Renal pelvis (tissue), 12 donors: ENCODE results near the gene LEMD2. TPM values are rescaled to one million over a fixed set of nuclear protein-coding genes. Genes with fewer than 3 reads are reported as not detected.
"Not testable (repeated sequence)": the region's sequence is repeated elsewhere in the genome, so short reads cannot be mapped to it uniquely, and the experiment has no call there.

ENCODE experiments used
- DNase-seq: peaks from one replicate; pipeline ENCODE4 v3.0.0-alpha.2; 2013
- long read RNA-seq, 16 experiments: transcript quantifications; one replicate each; lab custom pipeline, GENCODE V29; 2026
- polyA plus RNA-seq, 3 donors: library from polyadenylated mRNA; unstranded; fragments of 120-200 nt; gene quantifications; one replicate each; pipeline ENCODE4 v1.2.1, GENCODE V29; 2013; ENCODE audit not compliant: insufficient read length in 3 of 3

LEMD2 gene
- polyA plus RNA-seq: 10 to 100 TPM; 67.7 to 87.9 (median 81.1) TPM
- long read RNA-seq, donor 1, transcript LEMD2-201 (9 exons, 2,958 nt): major isoform, 14 of 38 reads
- long read RNA-seq, donor 1, partial matches to known transcripts: 23 of 38 reads
- long read RNA-seq, donor 1, other reads (novel, unspliced or antisense): 0 of 38 reads
- long read RNA-seq, donor 2, transcript LEMD2-201 (9 exons, 2,958 nt): major isoform, 6 of 11 reads
- long read RNA-seq, donor 2, partial matches to known transcripts: 0 of 11 reads
- long read RNA-seq, donor 2, other reads (novel, unspliced or antisense): 0 of 11 reads
- long read RNA-seq, donor 3, transcript LEMD2-201 (9 exons, 2,958 nt): major isoform, 13 of 14 reads
- long read RNA-seq, donor 3, partial matches to known transcripts: 0 of 14 reads
- long read RNA-seq, donor 3, other reads (novel, unspliced or antisense): 0 of 14 reads
- long read RNA-seq, donor 4, transcript LEMD2-201 (9 exons, 2,958 nt): major isoform, 14 of 44 reads
- long read RNA-seq, donor 4, partial matches to known transcripts: 28 of 44 reads
- long read RNA-seq, donor 4, other reads (novel, unspliced or antisense): 0 of 44 reads
- long read RNA-seq, donor 5, transcript LEMD2-201 (9 exons, 2,958 nt): major isoform, 13 of 14 reads
- long read RNA-seq, donor 5, partial matches to known transcripts: 0 of 14 reads
- long read RNA-seq, donor 5, other reads (novel, unspliced or antisense): 0 of 14 reads
- long read RNA-seq, donor 6, transcript LEMD2-201 (9 exons, 2,958 nt): major isoform, 20 of 32 reads
- long read RNA-seq, donor 6, partial matches to known transcripts: 11 of 32 reads
- long read RNA-seq, donor 6, other reads (novel, unspliced or antisense): 0 of 32 reads
- long read RNA-seq, donor 7, transcript LEMD2-201 (9 exons, 2,958 nt): major isoform, 27 of 37 reads
- long read RNA-seq, donor 7, partial matches to known transcripts: 10 of 37 reads
- long read RNA-seq, donor 7, other reads (novel, unspliced or antisense): 0 of 37 reads
- long read RNA-seq, donor 8, transcript LEMD2-201 (9 exons, 2,958 nt): major isoform, 7 of 7 reads
- long read RNA-seq, donor 8, partial matches to known transcripts: 0 of 7 reads
- long read RNA-seq, donor 8, other reads (novel, unspliced or antisense): 0 of 7 reads
- long read RNA-seq, donor 9, transcript LEMD2-201 (9 exons, 2,958 nt): major isoform, 8 of 16 reads
- long read RNA-seq, donor 9, partial matches to known transcripts: 7 of 16 reads
- long read RNA-seq, donor 9, other reads (novel, unspliced or antisense): 0 of 16 reads
- long read RNA-seq, donor 10, transcript LEMD2-201 (9 exons, 2,958 nt): major isoform, 15 of 17 reads
- long read RNA-seq, donor 10, partial matches to known transcripts: 0 of 17 reads
- long read RNA-seq, donor 10, other reads (novel, unspliced or antisense): 0 of 17 reads
- long read RNA-seq, donor 11, transcript LEMD2-201 (9 exons, 2,958 nt): major isoform, 13 of 13 reads
- long read RNA-seq, donor 11, partial matches to known transcripts: 0 of 13 reads
- long read RNA-seq, donor 11, other reads (novel, unspliced or antisense): 0 of 13 reads
- long read RNA-seq, donor 12, transcript LEMD2-201 (9 exons, 2,958 nt): major isoform, 20 of 21 reads
- long read RNA-seq, donor 12, partial matches to known transcripts: 0 of 21 reads
- long read RNA-seq, donor 12, other reads (novel, unspliced or antisense): 0 of 21 reads
- long read RNA-seq, donor 13, transcript LEMD2-201 (9 exons, 2,958 nt): major isoform, 10 of 11 reads
- long read RNA-seq, donor 13, partial matches to known transcripts: 0 of 11 reads
- long read RNA-seq, donor 13, other reads (novel, unspliced or antisense): 0 of 11 reads
- long read RNA-seq, donor 14, transcript LEMD2-201 (9 exons, 2,958 nt): major isoform, 25 of 78 reads
- long read RNA-seq, donor 14, partial matches to known transcripts: 51 of 78 reads
- long read RNA-seq, donor 14, other reads (novel, unspliced or antisense): 0 of 78 reads
- long read RNA-seq, donor 15, transcript LEMD2-201 (9 exons, 2,958 nt): major isoform, 18 of 23 reads
- long read RNA-seq, donor 15, partial matches to known transcripts: 0 of 23 reads
- long read RNA-seq, donor 15, other reads (novel, unspliced or antisense): 0 of 23 reads
- long read RNA-seq, donor 16, transcript LEMD2-201 (9 exons, 2,958 nt): major isoform, 12 of 12 reads
- long read RNA-seq, donor 16, partial matches to known transcripts: 0 of 12 reads
- long read RNA-seq, donor 16, other reads (novel, unspliced or antisense): 0 of 12 reads

- DNase-seq: peak; percentile 95
Observed at GRCh38 chr6:33788694-33789549, at the start of gene LEMD2. LEMD2 (minus strand) TSS chr6:33789130; CDS start chr6:33789116, 14 bp downstream.

GRCh38 chr6:33837971-33838665 is 49.2 kb upstream of the LEMD2 start:
- DNase-seq: no peak

GRCh38 chr6:33836806-33837469 is 48.0 kb upstream of the LEMD2 start:
- no peak for DNase-seq

- DNase-seq: no peak
Observed at GRCh38 chr6:33834401-33835392, 45.8 kb upstream of the LEMD2 start.

GRCh38 chr6:33833599-33833998 is 44.7 kb upstream of the LEMD2 start:
- no peak for DNase-seq

GRCh38 chr6:33832831-33833230 is 43.9 kb upstream of the LEMD2 start:
- not testable (repeated sequence) for DNase-seq

- DNase-seq: not testable (repeated sequence)
Observed at GRCh38 chr6:33831725-33832124, 42.8 kb upstream of the LEMD2 start.

- no peak for DNase-seq
Observed at GRCh38 chr6:33830635-33831240, 41.8 kb upstream of the LEMD2 start.

- DNase-seq: no peak
Observed at GRCh38 chr6:33828764-33829731, 40.1 kb upstream of the LEMD2 start.

GRCh38 chr6:33828452-33828763 is 39.5 kb upstream of the LEMD2 start:
- DNase-seq: no peak

- no peak for DNase-seq
Observed at GRCh38 chr6:33827546-33828451, 38.9 kb upstream of the LEMD2 start.

GRCh38 chr6:33826537-33826936 is 37.6 kb upstream of the LEMD2 start:
- DNase-seq: no peak

- no peak for DNase-seq
Observed at GRCh38 chr6:33824461-33825154, 35.7 kb upstream of the LEMD2 start.
